ENCODE results near the gene TFAM. TPM values are rescaled to one million over a fixed set of nuclear protein-coding genes. Genes with fewer than 3 reads are reported as not detected.

The TFAM gene
- total RNA-seq, 6 donors from 2014 or later: 6.3 to 28.1 (median 16.2) TPM

DNA sequence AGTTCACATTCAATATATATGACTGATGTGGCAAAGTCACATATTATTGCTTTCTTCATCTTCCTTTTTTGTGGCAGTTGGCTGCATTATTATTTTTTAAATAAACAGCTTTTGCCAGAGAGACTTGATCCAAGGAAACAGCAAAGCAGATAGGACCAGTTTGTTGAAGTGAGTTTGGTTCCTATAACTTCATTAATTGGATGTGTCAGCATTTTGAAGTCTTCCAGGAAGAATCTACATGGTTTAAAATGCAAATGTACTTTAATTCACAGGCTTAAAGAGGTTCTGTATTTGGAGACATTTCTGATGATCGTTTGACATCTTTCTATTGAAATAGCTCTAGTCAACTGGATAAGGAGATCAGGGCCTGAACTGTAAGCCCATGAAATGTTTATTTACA, 37.2 kb upstream of the TFAM start:
- Histone ChIP-seq H3K4me1 (peaks cover 4 to 16% (median 10%) of the 10 kb centered on the region in 4 donors), H3K27ac (no peak overlapping the region), H3K4me3 (no peak overlapping the region), H3K9me3 (no peaks in the 10 kb centered on the region), H3K36me3 (no peaks in the 10 kb centered on the region), H3K27me3 (no peaks in the 10 kb centered on the region)
- ATAC-seq (ENCODE audit: low FRiP score in 2 of 2) (no peak), DNase-seq (no peak)
- TF ChIP-seq POLR2A (IDR thresholded peaks at IDR 0.05) (no peak), EP300 (IDR thresholded peaks at IDR 0.05) (no peak), POLR2AphosphoS5 (IDR thresholded peaks at IDR 0.05) (no peak)
- TF ChIP-seq, protein P1, sequence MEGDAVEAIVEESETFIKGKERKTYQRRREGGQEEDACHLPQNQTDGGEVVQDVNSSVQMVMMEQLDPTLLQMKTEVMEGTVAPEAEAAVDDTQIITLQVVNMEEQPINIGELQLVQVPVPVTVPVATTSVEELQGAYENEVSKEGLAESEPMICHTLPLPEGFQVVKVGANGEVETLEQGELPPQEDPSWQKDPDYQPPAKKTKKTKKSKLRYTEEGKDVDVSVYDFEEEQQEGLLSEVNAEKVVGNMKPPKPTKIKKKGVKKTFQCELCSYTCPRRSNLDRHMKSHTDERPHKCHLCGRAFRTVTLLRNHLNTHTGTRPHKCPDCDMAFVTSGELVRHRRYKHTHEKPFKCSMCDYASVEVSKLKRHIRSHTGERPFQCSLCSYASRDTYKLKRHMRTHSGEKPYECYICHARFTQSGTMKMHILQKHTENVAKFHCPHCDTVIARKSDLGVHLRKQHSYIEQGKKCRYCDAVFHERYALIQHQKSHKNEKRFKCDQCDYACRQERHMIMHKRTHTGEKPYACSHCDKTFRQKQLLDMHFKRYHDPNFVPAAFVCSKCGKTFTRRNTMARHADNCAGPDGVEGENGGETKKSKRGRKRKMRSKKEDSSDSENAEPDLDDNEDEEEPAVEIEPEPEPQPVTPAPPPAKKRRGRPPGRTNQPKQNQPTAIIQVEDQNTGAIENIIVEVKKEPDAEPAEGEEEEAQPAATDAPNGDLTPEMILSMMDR (IDR thresholded peaks at IDR 0.05): no peak
- WGBS, 2 donors: 56 to 65% methylated on average over 1 of the region's 1 CpG

DNA sequence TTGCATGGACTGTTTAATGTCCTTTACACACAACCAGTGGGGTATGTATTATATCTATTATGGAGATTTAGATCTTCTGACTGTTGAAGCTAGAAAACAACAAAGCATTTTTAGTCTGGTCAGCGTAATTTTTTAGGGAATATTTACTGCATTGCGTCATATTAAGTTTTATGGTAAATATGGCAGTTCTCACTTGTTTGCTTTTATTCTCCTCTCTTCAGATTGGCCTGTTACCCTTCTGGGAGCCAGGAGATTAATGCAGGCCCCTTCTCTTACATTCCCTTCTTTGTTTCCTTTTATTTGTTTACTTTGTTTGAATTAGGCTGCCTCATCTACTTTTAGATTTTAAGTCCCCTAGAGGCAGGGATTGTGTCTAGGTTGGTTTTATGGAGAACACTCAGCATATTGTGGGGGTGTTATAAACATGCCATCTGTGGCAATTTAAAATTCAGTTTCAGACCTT, 36.6 kb upstream of the TFAM start:
- no peak for ATAC-seq (ENCODE audit: low FRiP score in 2 of 2)
- no peaks in the 10 kb centered on the region for H3K9me3 ChIP-seq
- no peak overlapping the region for H3K4me3 ChIP-seq
- no peaks in the 10 kb centered on the region for H3K36me3 ChIP-seq
- 81 to 90% methylated on average over 2 of the region's 2 CpGs for WGBS, 2 donors
- no peaks in the 10 kb centered on the region for H3K27me3 ChIP-seq
- H3K4me1 ChIP-seq: peaks cover 4 to 16% (median 10%) of the 10 kb centered on the region in 4 donors
- no peak for TF ChIP-seq POLR2AphosphoS5 (IDR thresholded peaks at IDR 0.05)
- TF ChIP-seq EP300 (IDR thresholded peaks at IDR 0.05): no peak
- TF ChIP-seq POLR2A (IDR thresholded peaks at IDR 0.05): no peak
- TF ChIP-seq, protein P1 (IDR thresholded peaks at IDR 0.05): no peak
- H3K27ac ChIP-seq: no peak overlapping the region
- no peak for DNase-seq

DNA sequence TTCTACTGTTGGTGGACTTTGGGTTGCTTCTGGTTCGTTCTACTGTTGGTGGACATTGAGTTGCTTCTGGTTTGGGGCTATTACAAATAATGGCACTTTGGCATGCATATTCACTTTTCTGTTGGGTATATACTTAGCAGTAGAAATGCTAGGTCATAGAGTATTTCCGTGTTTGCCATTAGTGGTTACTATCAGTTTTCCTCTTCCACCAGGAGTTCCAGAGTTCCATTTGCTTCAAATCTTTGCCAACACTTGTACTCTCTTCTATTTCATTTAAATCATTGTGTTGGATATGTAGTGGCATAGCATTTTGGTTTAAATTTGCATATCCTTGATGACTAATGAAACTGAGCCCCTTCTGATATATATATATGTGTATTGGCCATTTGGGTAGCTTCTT, 35.2 kb upstream of the TFAM start:
- WGBS, 2 donors: 90 to 91% methylated on average over 2 of the region's 2 CpGs
- Histone ChIP-seq H3K4me1 (peaks cover 4 to 18% (median 10%) of the 10 kb centered on the region in 4 donors), H3K27me3 (no peaks in the 10 kb centered on the region), H3K36me3 (no peaks in the 10 kb centered on the region), H3K27ac (peak overlapping the region in 3 of 4 donors; percentile 8 to 59 (median 40)), H3K9me3 (no peaks in the 10 kb centered on the region), H3K4me3 (no peak overlapping the region)
- DNase-seq (no peak), ATAC-seq (ENCODE audit: low FRiP score in 2 of 2) (no peak)
- TF ChIP-seq EP300 (IDR thresholded peaks at IDR 0.05) (no peak), POLR2A (IDR thresholded peaks at IDR 0.05) (no peak), POLR2AphosphoS5 (IDR thresholded peaks at IDR 0.05) (no peak)
- TF ChIP-seq, protein P1 (IDR thresholded peaks at IDR 0.05): no peak

DNA sequence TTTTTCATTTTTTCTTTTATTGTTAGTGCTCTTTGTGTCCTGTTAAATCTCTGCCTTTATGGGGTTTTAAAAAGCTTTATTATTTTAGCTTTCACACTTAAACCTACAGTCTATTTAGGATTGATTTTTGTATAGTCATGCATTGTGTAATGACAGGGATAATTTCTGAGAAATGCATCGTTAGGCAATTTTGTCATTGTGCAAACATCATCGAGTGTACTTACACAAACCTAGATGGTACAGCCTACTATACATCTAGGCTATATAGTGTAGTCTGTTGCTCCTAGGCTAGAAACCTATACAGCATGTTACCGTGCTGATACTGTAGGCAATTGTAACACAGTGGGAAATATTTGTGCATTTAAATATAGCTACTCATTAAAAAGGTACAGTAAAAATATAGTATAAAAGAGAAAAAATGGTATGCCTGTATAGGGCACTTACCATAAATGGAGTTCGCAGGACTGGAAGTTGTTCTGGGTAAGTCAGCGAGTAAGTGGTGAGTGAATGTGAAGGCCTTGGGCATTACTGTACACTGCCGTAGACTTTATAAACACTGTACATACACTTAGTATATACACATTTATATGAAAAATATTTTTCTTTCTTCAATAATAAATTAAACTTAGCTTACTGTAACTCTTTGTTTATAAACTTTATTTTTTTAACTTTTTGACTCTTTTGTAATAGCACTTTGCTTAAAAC, 34.4 kb upstream of the TFAM start:
- Histone ChIP-seq H3K27ac (peak overlapping the region in 3 of 4 donors; percentile 9 to 59 (median 40)), H3K36me3 (no peaks in the 10 kb centered on the region), H3K27me3 (no peaks in the 10 kb centered on the region), H3K4me1 (peaks cover 4 to 24% (median 10%) of the 10 kb centered on the region in 4 donors), H3K4me3 (no peak overlapping the region), H3K9me3 (no peaks in the 10 kb centered on the region)
- TF ChIP-seq POLR2AphosphoS5 (IDR thresholded peaks at IDR 0.05): peak in 1 of 2 donors; percentile 77
- no peak for TF ChIP-seq POLR2A (IDR thresholded peaks at IDR 0.05)
- peak in 1 of 4 donors; percentile 39 for TF ChIP-seq EP300 (IDR thresholded peaks at IDR 0.05)
- DNase-seq (no peak), ATAC-seq (ENCODE audit: low FRiP score in 2 of 2) (peak in 1 of 2 donors; percentile 47)
- 66 to 79% methylated on average over 6 of the region's 6 CpGs for WGBS, 2 donors

DNA sequence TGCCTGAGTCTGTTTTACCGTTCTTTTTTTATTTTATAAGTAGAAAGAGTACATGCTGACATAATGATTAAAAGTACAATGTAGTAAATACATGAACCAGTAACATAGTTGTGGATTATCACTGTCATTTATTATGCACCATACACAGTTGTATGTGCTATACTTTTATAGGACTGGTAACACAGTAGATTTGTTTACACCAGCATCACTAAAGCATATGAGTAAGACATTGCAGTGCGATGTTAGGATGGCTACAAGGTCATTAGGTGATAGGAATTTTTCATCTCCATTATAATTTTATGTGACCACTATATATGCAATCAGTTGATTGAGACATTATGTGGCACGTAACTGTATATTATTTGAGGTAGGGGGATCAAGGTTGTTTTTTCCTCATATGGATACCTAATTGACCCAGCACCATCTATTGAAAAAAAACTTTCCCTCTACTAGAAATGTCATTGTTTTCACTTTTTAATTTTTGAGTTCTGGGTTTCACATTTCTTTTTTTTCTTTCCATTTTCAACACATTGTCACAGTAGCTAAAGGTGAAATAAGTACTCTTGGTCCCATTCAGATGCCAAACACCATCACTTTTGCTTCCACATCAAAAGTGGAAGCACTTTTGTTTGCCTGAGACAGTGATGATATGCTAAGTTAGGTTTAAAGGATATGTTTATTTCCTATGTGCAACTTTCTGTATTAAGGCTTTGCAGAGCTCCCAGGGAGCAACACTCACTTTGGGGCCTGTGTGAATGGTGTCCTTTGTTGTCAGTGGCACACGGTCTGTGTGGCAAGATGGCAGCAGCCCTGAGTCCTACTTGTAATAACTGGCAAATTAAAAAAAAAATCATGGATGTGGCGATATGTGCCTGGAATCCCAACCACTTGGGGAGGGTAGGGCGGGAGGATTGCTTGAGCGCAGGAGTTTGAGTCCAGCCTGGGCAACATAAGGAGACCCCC, 33.3 kb upstream of the TFAM start:
- Histone ChIP-seq H3K4me1 (peaks cover 4 to 27% (median 11%) of the 10 kb centered on the region in 4 donors), H3K27ac (peak overlapping the region in 2 of 4 donors; percentile 38 to 59), H3K36me3 (no peaks in the 10 kb centered on the region), H3K9me3 (no peaks in the 10 kb centered on the region), H3K4me3 (no peak overlapping the region), H3K27me3 (no peaks in the 10 kb centered on the region)
- DNase-seq (no peak), ATAC-seq (ENCODE audit: low FRiP score in 2 of 2) (no peak)
- WGBS, 2 donors: 96 to 98% methylated on average over 7 of the region's 7 CpGs
- TF ChIP-seq POLR2AphosphoS5 (IDR thresholded peaks at IDR 0.05): no peak
- TF ChIP-seq, protein P1 (IDR thresholded peaks at IDR 0.05): no peak
- no peak for TF ChIP-seq POLR2A (IDR thresholded peaks at IDR 0.05)
- TF ChIP-seq EP300 (IDR thresholded peaks at IDR 0.05): no peak

Data from upper lobe of left lung (tissue), 6 donors.